Measurements from ENCODE around the gene VPS37B. TPM values are rescaled to one million over a fixed set of nuclear protein-coding genes. Genes with fewer than 3 reads are reported as not detected.
"Not testable (repeated sequence)": the region's sequence is repeated elsewhere in the genome, so short reads cannot be mapped to it uniquely, and the experiment has no call there.

The VPS37B gene
- total and polyA plus RNA-seq, 8 donors = 13.4 to 105 (median 47.8) TPM

GRCh38 chr12:122896662-122897061 lies 738 bp upstream of the VPS37B start:
- peaks cover 33 to 57% (median 46%) of the 10 kb centered on the region in 4 donors for H3K4me1 ChIP-seq
- intact Hi-C loops (cut with DNase I; ENCODE audit: low total_unique reads) = no loop called here
- no peak overlapping the region for H3K4me3 ChIP-seq
- TF ChIP-seq CTCF (IDR thresholded peaks at IDR 0.05) (no peak), POLR2AphosphoS5 (IDR thresholded peaks at IDR 0.05) (no peak), POLR2A (IDR thresholded peaks at IDR 0.05) (no peak), EP300 (IDR thresholded peaks at IDR 0.05) (no peak)
- H3K27me3 ChIP-seq = no peaks in the 10 kb centered on the region
- H3K9me3 ChIP-seq = no peaks in the 10 kb centered on the region
- H3K27ac ChIP-seq = peak overlapping the region in 4 of 5 donors; percentile 94 to 99 (median 97)
- no peak for DNase-seq
- WGBS, 5 donors = 89 to 96% (median 95%) methylated on average over 7 of the region's 7 CpGs
- no peaks in the 10 kb centered on the region for H3K36me3 ChIP-seq

- peak in 1 of 2 donors; percentile 61 for DNase-seq
- peak overlapping the region; percentile 94 to 99 (median 97) for H3K27ac ChIP-seq
- H3K9me3 ChIP-seq = no peaks in the 10 kb centered on the region
- intact Hi-C loops (cut with DNase I; ENCODE audit: low total_unique reads) = no loop called here
- TF ChIP-seq POLR2AphosphoS5 (IDR thresholded peaks at IDR 0.05) (no peak), EP300 (IDR thresholded peaks at IDR 0.05) (no peak)
- peak overlapping the region; percentile 62 to 97 (median 82) for H3K4me3 ChIP-seq
- H3K4me1 ChIP-seq = peaks cover 47 to 71% (median 59%) of the 10 kb centered on the region in 4 donors
- H3K36me3 ChIP-seq = no peaks in the 10 kb centered on the region
- no peaks in the 10 kb centered on the region for H3K27me3 ChIP-seq
- WGBS, 5 donors = 3 to 10% (median 5%) methylated on average over 9 of the region's 9 CpGs
Measured at GRCh38 chr12:122895320-122895703, 612 bp downstream of the VPS37B start.

- no peaks in the 10 kb centered on the region for H3K36me3 ChIP-seq
- peak overlapping the region; percentile 94 to 99 (median 97) for H3K27ac ChIP-seq
- no peaks in the 10 kb centered on the region for H3K9me3 ChIP-seq
- H3K27me3 ChIP-seq = no peaks in the 10 kb centered on the region
- H3K4me3 ChIP-seq = peak overlapping the region; percentile 62 to 97 (median 82)
- H3K4me1 ChIP-seq = peaks cover 55 to 79% (median 68%) of the 10 kb centered on the region in 4 donors
- WGBS, 5 donors = 14 to 34% (median 19%) methylated on average over 15 of the region's 15 CpGs
- TF ChIP-seq EP300 (IDR thresholded peaks at IDR 0.05) (no peak), POLR2AphosphoS5 (IDR thresholded peaks at IDR 0.05) (peak in 2 of 3 donors; percentile 80 to 90), CTCF (IDR thresholded peaks at IDR 0.05) (no peak), POLR2A (IDR thresholded peaks at IDR 0.05) (no peak)
- DNase-seq = peak; percentile 84 to 89
- intact Hi-C loops (cut with DNase I; ENCODE audit: low total_unique reads) = no loop called here
Measured at GRCh38 chr12:122894193-122895121, 1.5 kb downstream of the VPS37B start.

GRCh38 chr12:122893208-122894153 lies 2.4 kb downstream of the VPS37B start:
- WGBS, 5 donors = 31 to 59% (median 44%) methylated on average over 7 of the region's 7 CpGs
- intact Hi-C loops (cut with DNase I; ENCODE audit: low total_unique reads) = no loop called here
- H3K4me1 ChIP-seq = peaks cover 65 to 85% (median 74%) of the 10 kb centered on the region in 4 donors
- no peaks in the 10 kb centered on the region for H3K36me3 ChIP-seq
- peak; percentile 65 to 83 for DNase-seq
- no peaks in the 10 kb centered on the region for H3K9me3 ChIP-seq
- no peak for TF ChIP-seq CTCF (IDR thresholded peaks at IDR 0.05)
- TF ChIP-seq POLR2AphosphoS5 (IDR thresholded peaks at IDR 0.05) = peak in 2 of 3 donors; percentile 37 to 62
- TF ChIP-seq POLR2A (IDR thresholded peaks at IDR 0.05) = no peak
- H3K27ac ChIP-seq = peak overlapping the region; percentile 35 to 99 (median 97)
- H3K27me3 ChIP-seq = no peaks in the 10 kb centered on the region
- H3K4me3 ChIP-seq = peak overlapping the region; percentile 62 to 97 (median 82)

GRCh38 chr12:122892724-122893123 lies 3.2 kb downstream of the VPS37B start:
- Histone ChIP-seq H3K27ac (peak overlapping the region; percentile 77 to 99 (median 97)), H3K4me3 (peak overlapping the region in 2 of 4 donors; percentile 24 to 62), H3K4me1 (peaks cover 70 to 85% (median 77%) of the 10 kb centered on the region in 4 donors)

More at GRCh38 chr12:122892724-122893123, 3.2 kb downstream of the VPS37B start:
- H3K27me3 ChIP-seq; H3K36me3 ChIP-seq; intact Hi-C loops (cut with DNase I; ENCODE audit: low total_unique reads); H3K9me3 ChIP-seq; DNase-seq: not testable (repeated sequence)
- 87 to 94% (median 88%) methylated on average over 9 of the region's 9 CpGs for WGBS, 5 donors

All from stomach (tissue), 9 donors.